HG02884 (cell line): ENCODE measurements around the gene CYTH4.

Experiments used
- ATAC-seq: cut with Tn5 transposase; IDR thresholded peaks from one replicate; pipeline ENCODE4 v1.9.1; 2021; ENCODE audit warnings: mild to moderate bottlenecking, moderate library complexity; ENCODE audit not compliant: unreplicated experiment

Gene CYTH4

GRCh38 chr22:37288521-37288920, 6.2 kb downstream of the CYTH4 start:
- no peak for ATAC-seq

GRCh38 chr22:37289156-37289735, 6.9 kb downstream of the CYTH4 start:
- ATAC-seq: no peak

- ATAC-seq: no peak
Observed at GRCh38 chr22:37290737-37291136, 8.4 kb downstream of the CYTH4 start.

- no peak for ATAC-seq
Observed at GRCh38 chr22:37291559-37292298, 9.4 kb downstream of the CYTH4 start.

- ATAC-seq: no peak
Observed at GRCh38 chr22:37292641-37293040, 10.3 kb downstream of the CYTH4 start.

- no peak for ATAC-seq
Observed at GRCh38 chr22:37293172-37293571, 10.9 kb downstream of the CYTH4 start.

GRCh38 chr22:37294747-37295146, 12.4 kb downstream of the CYTH4 start:
- ATAC-seq: no peak

- no peak for ATAC-seq
Observed at GRCh38 chr22:37295213-37295886, 13.0 kb downstream of the CYTH4 start.

- no peak for ATAC-seq
Observed at GRCh38 chr22:37295946-37296345, 13.6 kb downstream of the CYTH4 start.

GRCh38 chr22:37298748-37299495, 16.6 kb downstream of the CYTH4 start:
- no peak for ATAC-seq

- no peak for ATAC-seq
Observed at GRCh38 chr22:37299969-37300509, 17.7 kb downstream of the CYTH4 start.

- ATAC-seq: no peak
Observed at GRCh38 chr22:37300551-37301017, 18.3 kb downstream of the CYTH4 start.

GRCh38 chr22:37301144-37301830, 19.0 kb downstream of the CYTH4 start:
- ATAC-seq: no peak

- no peak for ATAC-seq
Observed at GRCh38 chr22:37302674-37303555, 20.6 kb downstream of the CYTH4 start.

GRCh38 chr22:37303821-37304274, 21.5 kb downstream of the CYTH4 start:
- no peak for ATAC-seq

GRCh38 chr22:37304595-37305343, 22.5 kb downstream of the CYTH4 start:
- no peak for ATAC-seq

GRCh38 chr22:37305887-37306286, 23.6 kb downstream of the CYTH4 start:
- no peak for ATAC-seq

- no peak for ATAC-seq
Observed at GRCh38 chr22:37306494-37306829, 24.2 kb downstream of the CYTH4 start.
